Subcutaneous abdominal adipose tissue (tissue), 5 donors: Measurements from ENCODE around the gene ARSA.

Experiments
- H3K27ac ChIP-seq: one replicate; pipeline ENCODE4 v1.7.0; 2013; ENCODE audit warnings: low read depth, mild to moderate bottlenecking, inconsistent platforms, low read length, moderate library complexity
- H3K27me3 ChIP-seq, 5 donors: one replicate each; pipeline ENCODE4 v1.7.0; 2013; ENCODE audit warnings: low read length in 5 of 5, inconsistent platforms in 1 of 5; ENCODE audit not compliant: control insufficient read depth in 5 of 5, insufficient read depth in 4 of 5
- H3K36me3 ChIP-seq, 5 donors: one replicate each; pipeline ENCODE4 v1.7.0; 2013; ENCODE audit warnings: low read length in 5 of 5; ENCODE audit not compliant: control insufficient read depth in 5 of 5, insufficient read depth in 5 of 5
- H3K4me1 ChIP-seq, 5 donors: one replicate each; pipeline ENCODE4 v1.7.0; 2013; ENCODE audit warnings: low read length in 5 of 5, mild to moderate bottlenecking in 3 of 5, moderate library complexity in 1 of 5; ENCODE audit not compliant: control insufficient read depth in 5 of 5, insufficient read depth in 5 of 5
- H3K4me3 ChIP-seq, 5 donors: one replicate each; pipeline ENCODE4 v1.7.0; 2013; ENCODE audit warnings: low read length in 5 of 5, low read depth in 1 of 5
- H3K9ac ChIP-seq, 5 donors: one replicate each; pipeline ENCODE4 v1.7.0; 2013; ENCODE audit warnings: low read length in 5 of 5, mild to moderate bottlenecking in 4 of 5, moderate library complexity in 3 of 5
- H3K9me3 ChIP-seq, 5 donors: one replicate each; pipeline ENCODE4 v1.7.0; 2013; ENCODE audit warnings: low read length in 5 of 5; ENCODE audit not compliant: control insufficient read depth in 5 of 5
- donor health status: healthy.
- donor health status: healthy.
- donor health status: healthy.
- donor health status: healthy.
- donor health status: healthy.

ARSA gene

GRCh38 chr22:50605613-50606074, 22.3 kb downstream of the ARSA start:
- Histone ChIP-seq H3K36me3 (no peaks in the 10 kb centered on the region), H3K27me3 (peaks cover 31 to 64% (median 60%) of the 10 kb centered on the region in 5 donors), H3K4me1 (peaks cover 0 to 10% (median 4%) of the 10 kb centered on the region in 5 donors), H3K4me3 (no peak overlapping the region), H3K9me3 (no peaks in the 10 kb centered on the region), H3K27ac (no peak overlapping the region), H3K9ac (no peak overlapping the region)

DNA sequence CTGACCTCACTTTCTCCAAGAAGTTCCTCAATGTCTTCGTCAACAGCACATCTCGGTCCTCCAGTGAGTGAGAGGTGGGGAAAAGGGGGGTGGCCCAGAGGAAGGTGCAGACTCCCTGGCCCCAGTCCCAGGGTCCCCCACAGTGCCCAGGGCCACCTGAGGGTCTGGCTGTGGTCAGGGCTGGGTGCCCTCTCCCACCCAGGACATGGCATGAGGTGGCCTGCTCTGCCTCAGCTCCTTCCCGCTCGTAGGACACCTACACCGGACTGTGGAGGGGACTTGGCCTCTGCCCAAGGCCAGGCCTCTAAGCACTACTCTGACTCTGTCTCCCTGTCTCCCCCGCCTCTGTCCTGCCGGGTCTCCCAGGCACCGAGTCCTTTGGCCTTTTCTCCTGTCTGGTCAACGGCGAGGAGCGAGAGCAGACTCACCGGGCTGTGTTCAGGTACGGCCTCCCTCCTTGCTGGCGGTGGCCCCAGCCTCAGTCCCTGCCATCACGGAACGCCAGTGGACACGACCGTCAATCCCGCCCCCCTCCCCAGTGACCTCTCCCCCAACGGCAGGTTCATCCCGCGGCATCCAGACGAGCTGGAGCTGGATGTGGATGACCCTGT, 22.8 kb downstream of the ARSA start:
- no peak overlapping the region for H3K9ac ChIP-seq
- peaks cover 31 to 62% (median 57%) of the 10 kb centered on the region in 5 donors for H3K27me3 ChIP-seq
- peaks cover 0 to 10% (median 4%) of the 10 kb centered on the region in 5 donors for H3K4me1 ChIP-seq
- no peak overlapping the region for H3K4me3 ChIP-seq
- H3K36me3 ChIP-seq = no peaks in the 10 kb centered on the region
- no peak overlapping the region for H3K27ac ChIP-seq
- H3K9me3 ChIP-seq = no peaks in the 10 kb centered on the region

DNA sequence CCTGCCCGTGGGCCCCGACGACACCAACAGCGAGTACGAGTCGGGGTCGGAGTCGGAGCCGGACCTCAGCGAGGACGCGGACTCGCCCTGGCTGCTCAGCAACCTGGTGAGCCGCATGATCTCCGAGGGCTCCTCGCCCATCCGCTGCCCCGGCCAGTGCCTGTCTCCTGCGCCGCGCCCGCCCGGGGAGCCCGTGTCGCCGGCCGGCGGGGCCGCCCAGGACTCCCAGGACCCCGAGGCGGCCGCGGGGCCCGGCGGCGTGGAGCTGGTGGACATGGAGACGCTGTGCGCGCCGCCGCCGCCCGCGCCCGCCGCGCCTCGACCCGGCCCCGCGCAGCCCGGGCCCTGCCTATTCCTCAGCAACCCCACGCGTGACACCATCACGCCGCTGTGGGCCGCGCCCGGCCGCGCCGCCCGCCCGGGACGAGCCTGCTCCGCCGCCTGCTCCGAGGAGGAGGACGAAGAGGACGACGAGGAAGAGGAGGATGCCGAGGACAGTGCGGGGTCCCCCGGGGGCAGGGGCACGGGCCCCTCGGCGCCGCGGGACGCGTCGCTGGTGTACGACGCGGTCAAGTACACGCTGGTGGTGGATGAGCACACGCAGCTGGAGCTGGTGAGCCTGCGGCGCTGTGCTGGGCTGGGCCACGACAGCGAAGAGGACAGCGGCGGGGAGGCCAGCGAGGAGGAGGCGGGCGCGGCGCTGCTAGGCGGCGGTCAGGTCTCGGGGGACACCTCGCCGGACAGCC, 23.5 kb downstream of the ARSA start:
- H3K27me3 ChIP-seq = peaks cover 31 to 67% (median 57%) of the 10 kb centered on the region in 5 donors
- no peak overlapping the region for H3K27ac ChIP-seq
- peaks cover 0 to 14% (median 4%) of the 10 kb centered on the region in 5 donors for H3K4me1 ChIP-seq
- no peaks in the 10 kb centered on the region for H3K36me3 ChIP-seq
- H3K9me3 ChIP-seq = no peaks in the 10 kb centered on the region
- H3K9ac ChIP-seq = no peak overlapping the region
- no peak overlapping the region for H3K4me3 ChIP-seq

DNA sequence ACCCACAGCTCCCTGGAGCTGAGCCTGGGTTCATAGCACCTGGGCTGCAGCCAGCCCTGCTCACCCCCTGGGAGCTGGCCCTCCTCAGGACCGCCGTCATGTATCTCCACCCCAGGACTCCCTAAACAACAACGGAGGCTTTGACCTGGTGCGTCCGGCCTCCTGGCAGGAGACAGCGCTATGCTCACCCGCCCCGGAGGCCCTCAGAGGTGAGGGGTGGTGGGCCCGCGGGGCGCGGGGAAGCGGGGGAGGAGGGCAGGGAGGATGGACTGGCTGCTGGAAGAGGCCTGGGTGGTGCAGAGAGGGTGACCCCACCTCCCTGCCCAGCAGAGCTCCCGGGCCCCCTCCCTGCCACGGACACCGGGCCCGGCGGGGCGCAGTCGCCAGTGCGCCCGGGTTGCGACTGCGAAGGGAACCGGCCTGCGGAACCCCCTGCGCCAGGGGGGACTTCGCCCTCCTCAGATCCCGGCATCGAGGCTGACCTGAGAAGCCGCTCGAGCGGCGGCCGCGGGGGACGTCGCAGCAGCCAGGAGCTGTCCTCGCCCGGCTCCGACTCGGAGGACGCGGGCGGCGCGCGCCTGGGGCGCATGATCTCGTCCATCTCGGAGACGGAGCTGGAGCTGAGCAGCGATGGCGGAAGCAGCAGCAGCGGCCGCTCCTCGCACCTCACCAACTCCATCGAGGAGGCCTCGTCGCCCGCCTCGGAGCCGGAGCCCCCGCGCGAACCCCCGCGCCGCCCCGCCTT, 24.3 kb downstream of the ARSA start:
- H3K27me3 ChIP-seq = peaks cover 31 to 67% (median 54%) of the 10 kb centered on the region in 5 donors
- no peak overlapping the region for H3K4me3 ChIP-seq
- no peak overlapping the region for H3K9ac ChIP-seq
- no peaks in the 10 kb centered on the region for H3K36me3 ChIP-seq
- H3K4me1 ChIP-seq = peaks cover 0 to 14% (median 4%) of the 10 kb centered on the region in 5 donors
- no peak overlapping the region for H3K27ac ChIP-seq
- no peaks in the 10 kb centered on the region for H3K9me3 ChIP-seq

DNA sequence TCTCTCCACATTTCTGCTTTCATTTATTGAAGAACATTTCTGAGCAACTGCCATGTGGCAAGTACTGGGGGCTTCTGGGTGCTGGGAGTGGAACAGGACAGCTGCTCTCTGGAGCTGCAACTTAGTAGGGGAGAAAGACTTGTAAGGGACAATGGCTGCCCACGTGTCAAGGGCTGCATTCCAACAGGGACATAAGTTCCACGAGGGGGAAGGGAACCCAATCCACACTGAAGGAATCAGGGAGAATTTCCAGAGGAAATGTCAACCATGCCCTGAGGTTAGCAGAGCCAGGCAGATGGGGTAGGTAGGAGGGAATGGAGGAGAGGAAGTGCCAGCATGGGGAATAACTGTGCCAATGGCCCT, 25.6 kb downstream of the ARSA start:
- no peaks in the 10 kb centered on the region for H3K9me3 ChIP-seq
- H3K4me3 ChIP-seq = no peak overlapping the region
- H3K27me3 ChIP-seq = peaks cover 26 to 59% (median 47%) of the 10 kb centered on the region in 5 donors
- H3K27ac ChIP-seq = no peak overlapping the region
- peaks cover 0 to under 1% (median 0%) of the 10 kb centered on the region in 5 donors for H3K36me3 ChIP-seq
- H3K9ac ChIP-seq = no peak overlapping the region
- peaks cover 0 to 14% (median 4%) of the 10 kb centered on the region in 5 donors for H3K4me1 ChIP-seq

DNA sequence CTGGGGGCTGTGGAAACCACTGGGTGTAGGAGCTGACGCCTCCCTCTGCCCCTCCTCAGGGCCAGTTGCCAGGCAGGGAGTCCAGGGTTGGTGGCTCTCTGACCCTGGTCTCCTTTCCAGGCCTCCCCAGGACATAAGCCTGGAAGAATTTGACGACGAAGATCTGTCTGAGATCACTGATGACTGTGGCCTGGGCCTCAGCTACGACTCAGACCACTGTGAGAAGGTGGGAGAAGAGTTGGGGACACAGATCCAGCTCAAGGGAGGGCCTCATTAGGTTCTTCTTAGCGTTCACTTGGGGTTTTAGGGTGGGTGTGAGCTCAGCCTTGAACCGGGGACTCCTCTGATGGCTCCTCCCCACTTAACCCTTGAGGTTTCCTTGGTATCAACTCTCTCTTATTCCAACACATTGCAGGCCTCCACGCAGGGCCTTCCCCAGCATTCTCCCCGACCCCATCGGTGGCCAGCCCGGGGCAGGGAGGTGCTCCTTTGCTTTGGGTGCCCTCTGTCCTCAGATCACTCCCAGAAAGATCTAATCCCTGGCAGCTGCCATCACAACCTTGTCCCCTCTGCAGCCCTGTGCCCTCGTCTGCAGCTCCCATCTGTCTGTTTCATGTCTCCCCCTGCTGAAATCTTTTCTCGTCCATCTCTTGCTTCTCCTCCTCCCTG, 26.1 kb downstream of the ARSA start:
- Histone ChIP-seq H3K9me3 (no peaks in the 10 kb centered on the region), H3K27ac (no peak overlapping the region), H3K4me1 (peaks cover 0 to 14% (median 4%) of the 10 kb centered on the region in 5 donors), H3K9ac (no peak overlapping the region), H3K36me3 (peaks cover 0 to 3% (median 0%) of the 10 kb centered on the region in 5 donors), H3K27me3 (peaks cover 25 to 55% (median 42%) of the 10 kb centered on the region in 5 donors), H3K4me3 (no peak overlapping the region)

DNA sequence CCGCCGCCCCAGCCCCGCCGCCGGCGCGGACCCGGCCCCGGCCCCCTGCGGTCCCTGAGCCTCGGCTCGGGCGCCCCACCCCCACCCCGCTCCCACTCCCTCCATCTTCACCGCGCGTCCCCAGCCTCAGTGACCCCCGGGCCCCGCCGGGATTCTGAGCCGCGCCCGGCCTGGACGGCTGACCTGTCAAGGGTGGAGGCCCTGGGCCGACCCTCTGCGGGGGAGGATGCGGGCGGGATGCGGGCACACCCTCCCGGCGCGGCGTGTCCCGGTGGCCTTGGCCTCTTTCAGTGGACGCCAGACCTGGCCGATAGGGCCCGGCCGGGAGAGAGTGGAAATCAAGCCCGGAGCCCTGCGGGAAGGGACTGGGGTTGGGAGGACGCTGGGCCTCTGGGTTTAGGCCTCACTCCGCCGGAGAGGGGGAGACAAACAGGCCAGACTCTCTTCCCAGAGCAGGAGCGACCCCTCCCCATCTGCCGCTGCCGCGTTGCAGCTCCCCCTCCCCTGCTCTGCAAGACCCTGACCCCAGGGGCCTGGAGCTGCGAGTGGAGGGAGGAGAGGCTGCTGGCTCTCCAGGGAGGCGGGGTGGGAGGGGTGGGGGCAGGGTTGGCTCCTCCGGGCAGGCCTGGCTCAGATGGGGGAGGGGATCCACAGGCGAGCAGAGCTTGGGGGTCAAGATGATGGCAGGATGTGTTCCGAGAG, 26.8 kb downstream of the ARSA start:
- Histone ChIP-seq H3K4me1 (peaks cover 0 to 14% (median 4%) of the 10 kb centered on the region in 5 donors), H3K27me3 (peaks cover 25 to 52% (median 37%) of the 10 kb centered on the region in 5 donors), H3K9me3 (no peaks in the 10 kb centered on the region), H3K4me3 (peak overlapping the region in 3 of 5 donors; percentile 17 to 44 (median 26)), H3K27ac (no peak overlapping the region), H3K9ac (no peak overlapping the region), H3K36me3 (peaks cover 0 to 3% (median 0%) of the 10 kb centered on the region in 5 donors)

DNA sequence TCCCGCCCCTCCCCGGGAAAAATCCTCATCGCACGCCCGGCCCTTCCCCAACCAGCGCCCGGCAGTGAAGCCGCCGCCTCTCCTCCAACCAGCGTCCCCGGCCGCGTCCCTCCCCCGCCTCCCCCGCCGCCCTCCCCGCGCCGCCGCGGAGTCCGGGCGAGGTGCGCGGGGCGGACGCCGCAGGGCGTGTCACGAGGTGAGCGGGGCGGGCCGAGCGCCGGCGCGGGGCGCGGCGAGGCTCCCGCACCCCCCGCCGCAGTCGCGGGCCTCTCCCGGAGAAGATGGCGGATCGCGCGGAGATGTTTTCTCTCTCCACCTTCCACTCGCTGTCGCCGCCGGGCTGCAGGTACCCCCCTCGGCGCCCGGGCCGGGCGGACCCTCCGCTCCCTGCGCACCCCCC, 27.4 kb downstream of the ARSA start, which contains the start of gene MAPK8IP2:
Gene MAPK8IP2 (plus strand): TSS at position 256 of the 400 bp plus-strand sequence. CDS start 26 bp downstream, at position 282.
- H3K4me3 ChIP-seq = peak within 1 kb of the TSS in 3 of 5 donors; percentile 17 to 44 (median 26)
- no peak within 1 kb of the TSS for H3K9ac ChIP-seq

More for the DNA sequence above, 27.4 kb downstream of the ARSA start, which contains the start of gene MAPK8IP2:
- Histone ChIP-seq H3K36me3 (peaks cover 0 to 3% (median 0%) of the 10 kb centered on the region in 5 donors), H3K4me1 (peaks cover 0 to 14% (median 4%) of the 10 kb centered on the region in 5 donors), H3K27me3 (peaks cover 23 to 46% (median 31%) of the 10 kb centered on the region in 5 donors), H3K27ac (no peak within 1 kb of the TSS), H3K9me3 (no peaks in the 10 kb centered on the region)
